A549 treated with AZD9567 at 1 μM for 4 hours (cell line): ENCODE results near the gene PGLYRP4. TPM values are rescaled to one million over a fixed set of nuclear protein-coding genes. Genes with fewer than 3 reads are reported as not detected.

Source experiments
- total RNA-seq: library from RNA; stranded (reverse); fragments of 200-300 nt; extraction: Qiagen RNA extraction; gene quantifications from 5 replicates; pipeline ENCODE4 v1.2.3, GENCODE V29; 2022; ENCODE audit not compliant: insufficient read depth

PGLYRP4 gene
- total RNA-seq: not detected in 5 replicates

GRCh38 chr1:153348511-153349362, at the start of gene PGLYRP4:
Gene PGLYRP4 (minus strand): TSS chr1:153348841. CDS start chr1:153347932, 909 bp downstream.

GRCh38 chr1:153390938-153391710, 42.5 kb upstream of the PGLYRP4 start, which contains the start of gene S100A8:
Gene S100A8 (minus strand): TSS chr1:153391073. CDS start chr1:153390535, 538 bp downstream.

GRCh38 chr1:153375511-153375910, 26.9 kb upstream of the PGLYRP4 start, which contains the start of gene S100A12:
Gene S100A12 (minus strand): TSS chr1:153375621. CDS start chr1:153374592, 1,029 bp downstream.

GRCh38 chr1:153357853-153358690, 9.4 kb upstream of the PGLYRP4 start, which contains the start of gene S100A9:
Gene S100A9 (plus strand): TSS chr1:153357854. CDS start chr1:153358284, 430 bp downstream.

GRCh38 chr1:153312570-153313186, 36.0 kb downstream of the PGLYRP4 start, which contains the start of gene PGLYRP3:
Gene PGLYRP3 (minus strand): TSS chr1:153312952. CDS start chr1:153310665, 2,287 bp downstream.

Other genes with a start within 250 kb of the PGLYRP4 start
- not detected in 5 replicates for gene SPRR2F, start 235.3 kb downstream of the PGLYRP4 start, total RNA-seq
- not detected in 5 replicates for gene SPRR2G, start 198.0 kb downstream of the PGLYRP4 start, total RNA-seq
- gene LELP1, start 145.4 kb downstream of the PGLYRP4 start, total RNA-seq: not detected in 5 replicates
- gene PRR9, start 131.3 kb downstream of the PGLYRP4 start, total RNA-seq: 0.08 TPM in 1 of 5 replicates, not detected in the others
- not detected in 5 replicates for gene LORICRIN, start 89.2 kb downstream of the PGLYRP4 start, total RNA-seq
- not detected in 5 replicates for gene PGLYRP3, start 35.9 kb downstream of the PGLYRP4 start, total RNA-seq
- 0.49 to 1.2 TPM (median 0.80 TPM) in 4 of 5 replicates, not detected in the other for gene S100A9, start 9.0 kb upstream of the PGLYRP4 start, total RNA-seq
- not detected in 5 replicates for gene S100A12, start 26.8 kb upstream of the PGLYRP4 start, total RNA-seq
- not detected in 5 replicates for gene S100A8, start 42.2 kb upstream of the PGLYRP4 start, total RNA-seq
- gene S100A7A, start 67.7 kb upstream of the PGLYRP4 start, total RNA-seq: not detected in 5 replicates
- not detected in 5 replicates for gene S100A7, start 111.8 kb upstream of the PGLYRP4 start, total RNA-seq
- 3,026 to 3,713 TPM (median 3,617 TPM) in 5 replicates for gene S100A6, start 187.2 kb upstream of the PGLYRP4 start, total RNA-seq
- 0.74 to 1.7 TPM (median 0.84 TPM) in 4 of 5 replicates, not detected in the other for gene S100A5, start 192.1 kb upstream of the PGLYRP4 start, total RNA-seq
- gene S100A4, start 197.0 kb upstream of the PGLYRP4 start, total RNA-seq: 1,162 to 1,829 TPM (median 1,676 TPM) in 5 replicates
- gene S100A3, start 200.4 kb upstream of the PGLYRP4 start, total RNA-seq: 81.6 to 99.0 TPM (median 94.1 TPM) in 5 replicates
- 10.6 to 29.6 TPM (median 22.2 TPM) in 5 replicates for gene S100A2, start 217.0 kb upstream of the PGLYRP4 start, total RNA-seq